ENCODE measurements around the gene HOXA4. TPM values are rescaled to one million over a fixed set of nuclear protein-coding genes. Genes with fewer than 3 reads are reported as not detected.

HOXA4 gene
- total RNA-seq, 1 experiment from 2014 or later = not detected

- DNase-seq = no peak
- no peaks in the 10 kb centered on the region for H4K20me1 ChIP-seq (ENCODE audit: insufficient read depth, low read depth, low read length)
- H3K4me3 ChIP-seq (ENCODE audit: low read length) = no peak overlapping the region
- peaks cover 19% of the 10 kb centered on the region for H3K4me1 ChIP-seq (ENCODE audit: low read length)
- no peak overlapping the region for H3K4me2 ChIP-seq (ENCODE audit: low read depth, low read length, poor library complexity, severe bottlenecking)
- H3K9me2 ChIP-seq (replicated peaks; ENCODE audit: insufficient read depth, low read length) = no peaks in the 10 kb centered on the region
- H3K79me2 ChIP-seq (ENCODE audit: low read length) = peaks cover 15% of the 10 kb centered on the region
- no peaks in the 10 kb centered on the region for H3K36me3 ChIP-seq (ENCODE audit: insufficient read depth, low read length)
- H3K9me3 ChIP-seq (ENCODE audit: low read length) = no peaks in the 10 kb centered on the region
- H3K27ac ChIP-seq (ENCODE audit: low read length) = no peak overlapping the region
- H2AFZ ChIP-seq (ENCODE audit: low read length) = no peak overlapping the region
- H3K27me3 ChIP-seq (ENCODE audit: low read length) = no peaks in the 10 kb centered on the region
- no peak overlapping the region for H3K9ac ChIP-seq (ENCODE audit: low read length)
Measured at GRCh38 chr7:27093184-27093895, 37.2 kb downstream of the HOXA4 start.

GRCh38 chr7:27092819-27093110 is 37.8 kb downstream of the HOXA4 start:
- no peak overlapping the region for H2AFZ ChIP-seq (ENCODE audit: low read length)

DNA sequence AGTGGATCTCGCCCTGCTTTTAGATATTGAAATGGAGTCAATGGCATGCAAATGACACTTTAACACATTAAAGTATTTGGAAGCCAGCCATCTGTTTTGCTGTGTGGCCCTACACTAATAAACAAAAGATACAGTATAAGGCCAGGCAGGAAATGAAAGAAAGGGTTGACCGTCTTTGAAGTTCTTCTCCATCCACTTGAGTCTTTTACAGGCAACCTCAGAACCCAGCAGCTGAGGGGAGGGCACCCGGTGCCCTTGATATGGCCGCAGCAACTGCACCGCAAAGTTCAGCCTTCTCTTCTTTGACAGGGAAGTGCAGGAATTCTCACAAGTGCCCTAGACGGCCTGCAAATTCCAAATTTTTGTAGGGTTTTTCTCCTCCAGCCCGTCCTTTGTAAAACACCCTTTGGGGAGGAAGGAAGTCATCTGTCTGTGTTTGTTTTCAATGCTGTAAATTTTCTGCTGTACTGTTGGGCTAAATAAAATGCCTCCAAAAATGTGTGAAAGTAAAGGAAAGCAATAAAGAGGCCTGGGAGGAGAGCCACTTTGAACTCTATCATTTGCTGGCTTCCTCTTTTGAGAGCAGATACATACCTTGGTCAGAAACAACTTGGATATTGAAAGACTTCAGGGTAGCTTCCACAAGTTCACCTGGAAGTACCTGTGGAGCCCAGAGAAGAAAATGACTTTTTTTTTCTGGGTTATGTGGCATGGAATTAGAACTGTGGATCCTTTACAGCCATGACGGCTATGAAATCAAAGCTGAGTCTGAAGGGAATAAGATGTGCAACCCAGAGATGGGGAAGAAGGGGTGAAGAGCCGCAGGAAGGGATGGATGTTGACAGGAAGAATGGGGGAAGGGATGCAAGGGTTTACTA is 38.4 kb downstream of the HOXA4 start:
- no peak overlapping the region for H3K4me3 ChIP-seq (ENCODE audit: low read length)
- no peak overlapping the region for H3K9ac ChIP-seq (ENCODE audit: low read length)
- H3K9me2 ChIP-seq (replicated peaks; ENCODE audit: insufficient read depth, low read length) = no peaks in the 10 kb centered on the region
- H3K9me3 ChIP-seq (ENCODE audit: low read length) = no peaks in the 10 kb centered on the region
- H3K4me2 ChIP-seq (ENCODE audit: low read depth, low read length, poor library complexity, severe bottlenecking) = no peak overlapping the region
- H3K4me1 ChIP-seq (ENCODE audit: low read length) = peaks cover 12% of the 10 kb centered on the region
- DNase-seq = no peak
- no peaks in the 10 kb centered on the region for H4K20me1 ChIP-seq (ENCODE audit: insufficient read depth, low read depth, low read length)
- no peaks in the 10 kb centered on the region for H3K36me3 ChIP-seq (ENCODE audit: insufficient read depth, low read length)
- H2AFZ ChIP-seq (ENCODE audit: low read length) = no peak overlapping the region
- H3K27me3 ChIP-seq (ENCODE audit: low read length) = no peaks in the 10 kb centered on the region
- peaks cover 5% of the 10 kb centered on the region for H3K79me2 ChIP-seq (ENCODE audit: low read length)
- H3K27ac ChIP-seq (ENCODE audit: low read length) = no peak overlapping the region

More at GRCh38 chr7:27092819-27093110, 37.8 kb downstream of the HOXA4 start:
- Histone ChIP-seq H3K4me1 (ENCODE audit: low read length) (peaks cover 18% of the 10 kb centered on the region), H3K27me3 (ENCODE audit: low read length) (no peaks in the 10 kb centered on the region), H4K20me1 (ENCODE audit: insufficient read depth, low read depth, low read length) (no peaks in the 10 kb centered on the region), H3K9me3 (ENCODE audit: low read length) (no peaks in the 10 kb centered on the region), H3K79me2 (ENCODE audit: low read length) (peaks cover 11% of the 10 kb centered on the region), H3K9ac (ENCODE audit: low read length) (no peak overlapping the region), H3K4me2 (ENCODE audit: low read depth, low read length, poor library complexity, severe bottlenecking) (no peak overlapping the region), H3K9me2 (replicated peaks; ENCODE audit: insufficient read depth, low read length) (no peaks in the 10 kb centered on the region), H3K27ac (ENCODE audit: low read length) (no peak overlapping the region), H3K36me3 (ENCODE audit: insufficient read depth, low read length) (no peaks in the 10 kb centered on the region), H3K4me3 (ENCODE audit: low read length) (no peak overlapping the region)
- no peak for DNase-seq

GRCh38 chr7:27091105-27091504 is 39.5 kb downstream of the HOXA4 start:
- no peaks in the 10 kb centered on the region for H3K27me3 ChIP-seq (ENCODE audit: low read length)
- H3K4me2 ChIP-seq (ENCODE audit: low read depth, low read length, poor library complexity, severe bottlenecking) = no peak overlapping the region
- H3K27ac ChIP-seq (ENCODE audit: low read length) = no peak overlapping the region
- no peak overlapping the region for H3K4me3 ChIP-seq (ENCODE audit: low read length)
- H3K9me3 ChIP-seq (ENCODE audit: low read length) = no peaks in the 10 kb centered on the region
- no peak overlapping the region for H2AFZ ChIP-seq (ENCODE audit: low read length)
- no peaks in the 10 kb centered on the region for H3K79me2 ChIP-seq (ENCODE audit: low read length)
- no peaks in the 10 kb centered on the region for H3K9me2 ChIP-seq (replicated peaks; ENCODE audit: insufficient read depth, low read length)
- no peak for DNase-seq
- no peaks in the 10 kb centered on the region for H3K36me3 ChIP-seq (ENCODE audit: insufficient read depth, low read length)
- H3K4me1 ChIP-seq (ENCODE audit: low read length) = peaks cover 8% of the 10 kb centered on the region
- H4K20me1 ChIP-seq (ENCODE audit: insufficient read depth, low read depth, low read length) = no peaks in the 10 kb centered on the region
- H3K9ac ChIP-seq (ENCODE audit: low read length) = no peak overlapping the region

DNA sequence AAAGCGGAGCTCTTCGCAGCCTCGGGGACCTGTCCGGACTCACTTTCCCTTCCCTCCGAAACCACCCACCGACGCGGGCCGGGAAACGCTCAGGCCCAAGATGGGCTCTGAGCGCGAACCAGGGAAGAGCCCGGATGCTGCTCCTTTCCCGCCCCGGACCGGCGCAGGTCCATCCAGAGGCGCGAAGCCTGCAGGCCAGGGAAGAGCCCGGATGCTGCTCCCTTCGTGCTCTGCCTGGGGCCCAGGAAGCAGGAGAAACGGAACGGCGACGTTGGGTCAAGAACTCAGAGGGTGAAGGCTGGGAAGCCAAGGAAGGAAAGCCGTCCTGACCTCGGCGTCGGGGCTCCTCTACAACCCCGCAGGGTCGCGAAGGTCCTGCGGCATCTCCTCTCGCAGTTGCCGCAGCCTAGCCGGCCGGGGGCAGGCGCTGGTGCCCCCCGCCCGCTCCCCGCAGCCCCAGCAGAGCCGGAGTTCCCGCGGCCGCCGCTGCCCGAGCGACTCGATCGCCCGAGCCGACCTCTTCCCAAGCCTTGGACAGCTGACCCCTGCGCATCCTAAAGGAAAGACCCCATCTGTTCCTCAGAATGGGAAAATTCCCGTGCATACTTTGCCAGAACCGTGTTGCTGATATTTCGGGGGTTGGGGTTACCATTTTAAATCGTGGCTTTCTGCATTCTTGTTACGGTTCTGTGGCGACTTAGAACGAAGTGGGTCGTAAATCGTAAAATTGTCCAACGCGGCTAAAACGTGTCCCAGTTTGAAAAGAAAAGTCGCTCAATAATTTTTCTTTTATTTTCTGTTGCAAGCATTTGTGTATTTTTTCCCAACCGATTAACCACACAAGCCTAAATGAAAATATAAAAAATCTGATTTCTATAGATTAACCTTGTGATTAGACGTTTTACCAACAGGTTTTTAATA is 42.3 kb downstream of the HOXA4 start:
- H3K4me1 ChIP-seq (ENCODE audit: low read length) = no peaks in the 10 kb centered on the region
- H3K27me3 ChIP-seq (ENCODE audit: low read length) = no peaks in the 10 kb centered on the region
- no peak for DNase-seq
- no peak overlapping the region for H3K4me2 ChIP-seq (ENCODE audit: low read depth, low read length, poor library complexity, severe bottlenecking)
- no peaks in the 10 kb centered on the region for H3K9me3 ChIP-seq (ENCODE audit: low read length)
- no peak overlapping the region for H3K4me3 ChIP-seq (ENCODE audit: low read length)
- H3K9me2 ChIP-seq (replicated peaks; ENCODE audit: insufficient read depth, low read length) = no peaks in the 10 kb centered on the region
- no peaks in the 10 kb centered on the region for H3K79me2 ChIP-seq (ENCODE audit: low read length)
- no peak overlapping the region for H3K27ac ChIP-seq (ENCODE audit: low read length)
- H2AFZ ChIP-seq (ENCODE audit: low read length) = no peak overlapping the region
- no peak overlapping the region for H3K9ac ChIP-seq (ENCODE audit: low read length)
- no peaks in the 10 kb centered on the region for H3K36me3 ChIP-seq (ENCODE audit: insufficient read depth, low read length)
- no peaks in the 10 kb centered on the region for H4K20me1 ChIP-seq (ENCODE audit: insufficient read depth, low read depth, low read length)

DNA sequence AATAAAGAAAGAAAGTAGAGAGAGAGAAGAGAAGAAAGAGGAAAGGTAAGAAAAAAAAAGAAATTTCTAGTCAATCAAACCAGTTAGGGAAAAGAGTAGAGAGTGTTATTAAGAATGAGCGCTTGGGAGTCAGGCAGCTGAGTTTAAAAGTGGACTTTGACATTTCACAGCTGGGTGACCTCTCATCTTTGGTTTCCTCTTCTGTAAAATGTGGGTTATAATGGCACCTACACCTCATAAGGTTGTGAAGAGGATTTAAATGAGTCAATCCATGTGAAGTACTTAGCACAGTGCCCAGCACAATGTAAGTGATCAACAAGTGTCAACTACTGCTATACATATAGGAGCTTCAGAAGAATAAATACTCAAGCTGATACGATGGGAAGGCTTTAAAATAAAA is 46.9 kb downstream of the HOXA4 start:
- Histone ChIP-seq H3K9ac (ENCODE audit: low read length) (no peak overlapping the region), H3K4me1 (ENCODE audit: low read length) (no peaks in the 10 kb centered on the region), H2AFZ (ENCODE audit: low read length) (no peak overlapping the region), H3K27ac (ENCODE audit: low read length) (no peak overlapping the region), H3K79me2 (ENCODE audit: low read length) (no peaks in the 10 kb centered on the region), H3K4me3 (ENCODE audit: low read length) (no peak overlapping the region), H3K27me3 (ENCODE audit: low read length) (no peaks in the 10 kb centered on the region), H3K4me2 (ENCODE audit: low read depth, low read length, poor library complexity, severe bottlenecking) (no peak overlapping the region), H4K20me1 (ENCODE audit: insufficient read depth, low read depth, low read length) (no peaks in the 10 kb centered on the region), H3K9me2 (replicated peaks; ENCODE audit: insufficient read depth, low read length) (no peaks in the 10 kb centered on the region), H3K9me3 (ENCODE audit: low read length) (no peaks in the 10 kb centered on the region), H3K36me3 (ENCODE audit: insufficient read depth, low read length) (no peaks in the 10 kb centered on the region)
- DNase-seq = no peak

- H3K79me2 ChIP-seq (ENCODE audit: low read length) = no peaks in the 10 kb centered on the region
- no peaks in the 10 kb centered on the region for H4K20me1 ChIP-seq (ENCODE audit: insufficient read depth, low read depth, low read length)
- H3K4me2 ChIP-seq (ENCODE audit: low read depth, low read length, poor library complexity, severe bottlenecking) = no peak overlapping the region
- no peaks in the 10 kb centered on the region for H3K27me3 ChIP-seq (ENCODE audit: low read length)
- H3K9me3 ChIP-seq (ENCODE audit: low read length) = no peaks in the 10 kb centered on the region
- no peak overlapping the region for H3K4me3 ChIP-seq (ENCODE audit: low read length)
- no peak overlapping the region for H2AFZ ChIP-seq (ENCODE audit: low read length)
- H3K27ac ChIP-seq (ENCODE audit: low read length) = no peak overlapping the region
- no peak for DNase-seq
- H3K9ac ChIP-seq (ENCODE audit: low read length) = no peak overlapping the region
- no peaks in the 10 kb centered on the region for H3K4me1 ChIP-seq (ENCODE audit: low read length)
- no peaks in the 10 kb centered on the region for H3K36me3 ChIP-seq (ENCODE audit: insufficient read depth, low read length)
- H3K9me2 ChIP-seq (replicated peaks; ENCODE audit: insufficient read depth, low read length) = no peaks in the 10 kb centered on the region
Measured at GRCh38 chr7:27082171-27082570, 48.4 kb downstream of the HOXA4 start.

Measured in Karpas-422 (cell line).